Activated naive CD8-positive, alpha-beta T cell treated with anti-CD3 and anti-CD28 coated beads, Interleukin-2, amount 50 U/mL, for 24 hours (primary cell): Measurements from ENCODE around the gene NT5E.
A peak's percentile ranks its signal among the peaks of the same experiment; 100 is the strongest.
"Not testable (repeated sequence)": the region's sequence is repeated elsewhere in the genome, so short reads cannot be mapped to it uniquely, and the experiment has no call there.

Source experiments
- ATAC-seq: fragments of 150-1000 bp; cut with Tn5 transposase; one replicate; pipeline ENCODE4 v1.10.0; 2021
- DNase-seq: peaks from one replicate; pipeline ENCODE4 v3.0.0; 2021
- H3K27ac Mint-ChIP-seq: one replicate; pipeline ENCODE4 v1.8.0; 2021; ENCODE audit warnings: mild to moderate bottlenecking, mixed read lengths
- H3K27me3 Mint-ChIP-seq: one replicate; pipeline ENCODE4 v1.8.0; 2021; ENCODE audit warnings: mixed read lengths
- H3K36me3 Mint-ChIP-seq: one replicate; pipeline ENCODE4 v1.8.0; 2021; ENCODE audit warnings: low read depth, mixed read lengths
- H3K4me1 Mint-ChIP-seq: one replicate; pipeline ENCODE4 v1.8.0; 2021; ENCODE audit warnings: mixed read lengths
- H3K4me3 Mint-ChIP-seq: one replicate; pipeline ENCODE4 v1.8.0; 2021; ENCODE audit warnings: mild to moderate bottlenecking, moderate library complexity, mixed read lengths
- H3K9me3 Mint-ChIP-seq: one replicate; pipeline ENCODE4 v1.8.0; 2021; ENCODE audit warnings: mixed read lengths

Gene NT5E

GRCh38 chr6:85449818-85450759 is at the start of gene NT5E:
TSS of gene NT5E (plus strand) at chr6:85450083. CDS start at chr6:85450140, 57 bp downstream.
- Mint-ChIP-seq H3K4me3 (peak within 1 kb of the TSS; percentile 97), H3K4me1 (peaks cover 65% of the 10 kb centered on the region), H3K27ac (peak within 1 kb of the TSS; percentile 95), H3K27me3 (peaks cover 3% of the 10 kb centered on the region), H3K9me3 (no peaks in the 10 kb centered on the region), H3K36me3 (peaks cover 30% of the 10 kb centered on the region)
- ATAC-seq (peak; percentile 62), DNase-seq (peak; percentile 67)

- Mint-ChIP-seq H3K4me3 (no peak overlapping the region), H3K36me3 (peaks cover 2% of the 10 kb centered on the region), H3K27ac (peak overlapping the region; percentile 37), H3K27me3 (no peaks in the 10 kb centered on the region), H3K4me1 (peaks cover 50% of the 10 kb centered on the region), H3K9me3 (peaks cover 7% of the 10 kb centered on the region)
- DNase-seq: no peak
- no peak for ATAC-seq
These were observed 49.6 kb upstream of the NT5E start for GRCh38 chr6:85400331-85400730.

- Mint-ChIP-seq H3K27ac (peak overlapping the region; percentile 59), H3K4me1 (peaks cover 60% of the 10 kb centered on the region), H3K27me3 (no peaks in the 10 kb centered on the region), H3K9me3 (peaks cover 7% of the 10 kb centered on the region), H3K4me3 (peak overlapping the region; percentile 1), H3K36me3 (peaks cover 2% of the 10 kb centered on the region)
- DNase-seq (peak; percentile 17), ATAC-seq (no peak)
These were observed 48.5 kb upstream of the NT5E start for GRCh38 chr6:85401186-85402021.

- Mint-ChIP-seq H3K36me3 (peaks cover 2% of the 10 kb centered on the region), H3K9me3 (peaks cover 7% of the 10 kb centered on the region), H3K4me3 (no peak overlapping the region), H3K27ac (peak overlapping the region; percentile 59), H3K4me1 (peaks cover 67% of the 10 kb centered on the region), H3K27me3 (no peaks in the 10 kb centered on the region)
- no peak for DNase-seq
- ATAC-seq: no peak
These were observed 47.8 kb upstream of the NT5E start for GRCh38 chr6:85402071-85402470.

GRCh38 chr6:85402922-85403321 is 47.0 kb upstream of the NT5E start:
- no peak for ATAC-seq
- Mint-ChIP-seq H3K27ac (no peak overlapping the region), H3K36me3 (no peaks in the 10 kb centered on the region), H3K27me3 (no peaks in the 10 kb centered on the region), H3K9me3 (peaks cover under 1% of the 10 kb centered on the region), H3K4me1 (peaks cover 70% of the 10 kb centered on the region), H3K4me3 (no peak overlapping the region)
- DNase-seq: no peak

- Mint-ChIP-seq H3K36me3 (no peaks in the 10 kb centered on the region), H3K27me3 (no peaks in the 10 kb centered on the region), H3K4me3 (no peak overlapping the region), H3K9me3 (no peaks in the 10 kb centered on the region), H3K4me1 (peaks cover 70% of the 10 kb centered on the region), H3K27ac (peak overlapping the region; percentile 8)
- ATAC-seq: peak; percentile 65
- DNase-seq: no peak
These were observed 46.4 kb upstream of the NT5E start for GRCh38 chr6:85403331-85404015.

- not testable (repeated sequence) for H3K36me3 Mint-ChIP-seq, ATAC-seq, H3K9me3 Mint-ChIP-seq, H3K27me3 Mint-ChIP-seq, H3K4me3 Mint-ChIP-seq, DNase-seq
- peak overlapping the region; percentile 17 for H3K27ac Mint-ChIP-seq
- peaks cover 70% of the 10 kb centered on the region for H3K4me1 Mint-ChIP-seq
These were observed 45.8 kb upstream of the NT5E start for GRCh38 chr6:85404016-85404563.

- no peak for DNase-seq
- peak overlapping the region; percentile 17 for H3K27ac Mint-ChIP-seq
- no peaks in the 10 kb centered on the region for H3K9me3 Mint-ChIP-seq
- peaks cover 70% of the 10 kb centered on the region for H3K4me1 Mint-ChIP-seq
- no peaks in the 10 kb centered on the region for H3K36me3 Mint-ChIP-seq
- no peak for ATAC-seq
- no peak overlapping the region for H3K4me3 Mint-ChIP-seq
- H3K27me3 Mint-ChIP-seq: no peaks in the 10 kb centered on the region
These were observed 45.2 kb upstream of the NT5E start for GRCh38 chr6:85404564-85405174.

- H3K27ac Mint-ChIP-seq: peak overlapping the region; percentile 17
- H3K36me3 Mint-ChIP-seq: no peaks in the 10 kb centered on the region
- H3K4me3 Mint-ChIP-seq: no peak overlapping the region
- peaks cover 69% of the 10 kb centered on the region for H3K4me1 Mint-ChIP-seq
- DNase-seq (no peak), ATAC-seq (no peak)
- H3K9me3 Mint-ChIP-seq: no peaks in the 10 kb centered on the region
- H3K27me3 Mint-ChIP-seq: no peaks in the 10 kb centered on the region
These were observed 44.6 kb upstream of the NT5E start for GRCh38 chr6:85405175-85405852.

- Mint-ChIP-seq H3K4me3 (no peak overlapping the region), H3K27ac (no peak overlapping the region), H3K36me3 (no peaks in the 10 kb centered on the region), H3K4me1 (peaks cover 65% of the 10 kb centered on the region), H3K9me3 (no peaks in the 10 kb centered on the region), H3K27me3 (no peaks in the 10 kb centered on the region)
- DNase-seq: no peak
- no peak for ATAC-seq
These were observed 44.1 kb upstream of the NT5E start for GRCh38 chr6:85405853-85406198.

- ATAC-seq: no peak
- H3K4me1 Mint-ChIP-seq: peaks cover 56% of the 10 kb centered on the region
- H3K27me3 Mint-ChIP-seq: no peaks in the 10 kb centered on the region
- no peak overlapping the region for H3K27ac Mint-ChIP-seq
- no peaks in the 10 kb centered on the region for H3K9me3 Mint-ChIP-seq
- H3K4me3 Mint-ChIP-seq: no peak overlapping the region
- no peak for DNase-seq
- no peaks in the 10 kb centered on the region for H3K36me3 Mint-ChIP-seq
These were observed 43.2 kb upstream of the NT5E start for GRCh38 chr6:85406641-85407075.

- H3K27me3 Mint-ChIP-seq: no peaks in the 10 kb centered on the region
- DNase-seq: no peak
- no peak overlapping the region for H3K27ac Mint-ChIP-seq
- H3K4me3 Mint-ChIP-seq: no peak overlapping the region
- no peaks in the 10 kb centered on the region for H3K9me3 Mint-ChIP-seq
- H3K36me3 Mint-ChIP-seq: no peaks in the 10 kb centered on the region
- H3K4me1 Mint-ChIP-seq: peaks cover 44% of the 10 kb centered on the region
- no peak for ATAC-seq
These were observed 41.8 kb upstream of the NT5E start for GRCh38 chr6:85408039-85408438.

GRCh38 chr6:85412911-85413430 is 36.9 kb upstream of the NT5E start:
- no peaks in the 10 kb centered on the region for H3K36me3 Mint-ChIP-seq
- H3K4me3 Mint-ChIP-seq: no peak overlapping the region
- DNase-seq (no peak), ATAC-seq (no peak)
- peaks cover 8% of the 10 kb centered on the region for H3K9me3 Mint-ChIP-seq
- H3K27me3 Mint-ChIP-seq: peaks cover 2% of the 10 kb centered on the region
- peaks cover 19% of the 10 kb centered on the region for H3K4me1 Mint-ChIP-seq
- H3K27ac Mint-ChIP-seq: no peak overlapping the region
